ENCODE measurements around the gene TNFRSF11A. TPM values are rescaled to one million over a fixed set of nuclear protein-coding genes. Genes with fewer than 3 reads are reported as not detected.
A peak's percentile ranks its signal among the peaks of the same experiment; 100 is the strongest.

Gene TNFRSF11A
- total RNA-seq, 6 donors from 2014 or later = 1.7 to 5.9 (median 4.4) TPM

- no peak overlapping the region for H3K4me3 ChIP-seq
- no peaks in the 10 kb centered on the region for H3K4me1 ChIP-seq
- H3K27ac ChIP-seq = no peak overlapping the region
- no peaks in the 10 kb centered on the region for H3K27me3 ChIP-seq
- WGBS, 2 donors = 66 to 71% methylated on average over 2 of the region's 2 CpGs
- TF ChIP-seq, protein P1, sequence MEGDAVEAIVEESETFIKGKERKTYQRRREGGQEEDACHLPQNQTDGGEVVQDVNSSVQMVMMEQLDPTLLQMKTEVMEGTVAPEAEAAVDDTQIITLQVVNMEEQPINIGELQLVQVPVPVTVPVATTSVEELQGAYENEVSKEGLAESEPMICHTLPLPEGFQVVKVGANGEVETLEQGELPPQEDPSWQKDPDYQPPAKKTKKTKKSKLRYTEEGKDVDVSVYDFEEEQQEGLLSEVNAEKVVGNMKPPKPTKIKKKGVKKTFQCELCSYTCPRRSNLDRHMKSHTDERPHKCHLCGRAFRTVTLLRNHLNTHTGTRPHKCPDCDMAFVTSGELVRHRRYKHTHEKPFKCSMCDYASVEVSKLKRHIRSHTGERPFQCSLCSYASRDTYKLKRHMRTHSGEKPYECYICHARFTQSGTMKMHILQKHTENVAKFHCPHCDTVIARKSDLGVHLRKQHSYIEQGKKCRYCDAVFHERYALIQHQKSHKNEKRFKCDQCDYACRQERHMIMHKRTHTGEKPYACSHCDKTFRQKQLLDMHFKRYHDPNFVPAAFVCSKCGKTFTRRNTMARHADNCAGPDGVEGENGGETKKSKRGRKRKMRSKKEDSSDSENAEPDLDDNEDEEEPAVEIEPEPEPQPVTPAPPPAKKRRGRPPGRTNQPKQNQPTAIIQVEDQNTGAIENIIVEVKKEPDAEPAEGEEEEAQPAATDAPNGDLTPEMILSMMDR (IDR thresholded peaks at IDR 0.05) = no peak
- TF ChIP-seq POLR2A (IDR thresholded peaks at IDR 0.05) = no peak
- no peak for TF ChIP-seq POLR2AphosphoS5 (IDR thresholded peaks at IDR 0.05)
- DNase-seq = no peak
- no peak for ATAC-seq (ENCODE audit: low FRiP score in 2 of 2)
- no peaks in the 10 kb centered on the region for H3K9me3 ChIP-seq
- H3K36me3 ChIP-seq = peaks cover 0 to 41% (median 21%) of the 10 kb centered on the region in 4 donors
These were observed 37.1 kb upstream of the TNFRSF11A start for GRCh38 chr18:62287781-62288664.

- Histone ChIP-seq H3K4me3 (no peak overlapping the region), H3K4me1 (no peaks in the 10 kb centered on the region), H3K27me3 (no peaks in the 10 kb centered on the region), H3K36me3 (peaks cover 0 to 41% (median 23%) of the 10 kb centered on the region in 4 donors), H3K27ac (no peak overlapping the region), H3K9me3 (no peaks in the 10 kb centered on the region)
- no peak for DNase-seq
- no peak for TF ChIP-seq POLR2A (IDR thresholded peaks at IDR 0.05)
- TF ChIP-seq POLR2AphosphoS5 (IDR thresholded peaks at IDR 0.05) = no peak
- TF ChIP-seq EP300 (IDR thresholded peaks at IDR 0.05) = no peak
- TF ChIP-seq, protein P1 (IDR thresholded peaks at IDR 0.05) = no peak
- peak in 1 of 2 donors; percentile 60 for ATAC-seq (ENCODE audit: low FRiP score in 2 of 2)
- WGBS, 2 donors = 58 to 69% methylated on average over 2 of the region's 2 CpGs
These were observed 36.5 kb upstream of the TNFRSF11A start for GRCh38 chr18:62288665-62289008.

GRCh38 chr18:62289047-62289446 lies 36.1 kb upstream of the TNFRSF11A start:
- no peaks in the 10 kb centered on the region for H3K4me1 ChIP-seq
- H3K27me3 ChIP-seq = no peaks in the 10 kb centered on the region
- peaks cover 0 to 41% (median 23%) of the 10 kb centered on the region in 4 donors for H3K36me3 ChIP-seq
- ATAC-seq (ENCODE audit: low FRiP score in 2 of 2) (no peak), DNase-seq (no peak)
- TF ChIP-seq POLR2A (IDR thresholded peaks at IDR 0.05) = no peak
- TF ChIP-seq, protein P1 (IDR thresholded peaks at IDR 0.05) = no peak
- no peak for TF ChIP-seq POLR2AphosphoS5 (IDR thresholded peaks at IDR 0.05)
- no peak for TF ChIP-seq EP300 (IDR thresholded peaks at IDR 0.05)
- no peaks in the 10 kb centered on the region for H3K9me3 ChIP-seq
- no peak overlapping the region for H3K4me3 ChIP-seq
- WGBS, 2 donors = 88 to 93% methylated on average over 2 of the region's 2 CpGs
- H3K27ac ChIP-seq = no peak overlapping the region

GRCh38 chr18:62294073-62294472 lies 31.0 kb upstream of the TNFRSF11A start:
- peaks cover 0 to 33% (median 19%) of the 10 kb centered on the region in 4 donors for H3K36me3 ChIP-seq

More at GRCh38 chr18:62294073-62294472, 31.0 kb upstream of the TNFRSF11A start:
- Histone ChIP-seq H3K27me3 (no peaks in the 10 kb centered on the region), H3K9me3 (no peaks in the 10 kb centered on the region), H3K4me3 (no peak overlapping the region), H3K27ac (no peak overlapping the region), H3K4me1 (no peaks in the 10 kb centered on the region)
- ATAC-seq (ENCODE audit: low FRiP score in 2 of 2) (no peak), DNase-seq (no peak)
- TF ChIP-seq EP300 (IDR thresholded peaks at IDR 0.05) = no peak
- TF ChIP-seq POLR2AphosphoS5 (IDR thresholded peaks at IDR 0.05) = no peak
- TF ChIP-seq, protein P1 (IDR thresholded peaks at IDR 0.05) = no peak
- no peak for TF ChIP-seq POLR2A (IDR thresholded peaks at IDR 0.05)
